Esophagus muscularis mucosa (tissue), 4 donors: ENCODE data around the gene ATP5IF1.

Source experiments
- EP300 ChIP-seq: sonication (generic); formaldehyde crosslinking; IDR thresholded peaks from one replicate; pipeline ENCODE4 v1.6.1; 2017; ENCODE audit warnings: antibody characterized with exemption
- POLR2A ChIP-seq: fragments of 450-650 bp; IDR thresholded peaks from one replicate; pipeline ENCODE4 v1.6.1; 2017; ENCODE audit warnings: antibody characterized with exemption, moderate library complexity, mild to moderate bottlenecking, low read depth
- POLR2AphosphoS5 ChIP-seq, 2 donors: sonication (generic); formaldehyde crosslinking; IDR thresholded peaks; one replicate each; pipeline ENCODE4 v1.6.1; 2017; ENCODE audit warnings: antibody characterized with exemption in 2 of 2
- TF ChIP-seq, protein P1 (sequence below), 3 experiments: fragments of 200-600 bp in 2 of 3; fragments of 450-650 bp in 1 of 3; sonication (generic) in 2 of 3; IDR thresholded peaks; one replicate each; pipeline ENCODE4 v1.5.1; 2017 to 2019; ENCODE audit warnings: antibody characterized with exemption in 3 of 3, mild to moderate bottlenecking in 2 of 3, moderate library complexity in 1 of 3

DNA sequence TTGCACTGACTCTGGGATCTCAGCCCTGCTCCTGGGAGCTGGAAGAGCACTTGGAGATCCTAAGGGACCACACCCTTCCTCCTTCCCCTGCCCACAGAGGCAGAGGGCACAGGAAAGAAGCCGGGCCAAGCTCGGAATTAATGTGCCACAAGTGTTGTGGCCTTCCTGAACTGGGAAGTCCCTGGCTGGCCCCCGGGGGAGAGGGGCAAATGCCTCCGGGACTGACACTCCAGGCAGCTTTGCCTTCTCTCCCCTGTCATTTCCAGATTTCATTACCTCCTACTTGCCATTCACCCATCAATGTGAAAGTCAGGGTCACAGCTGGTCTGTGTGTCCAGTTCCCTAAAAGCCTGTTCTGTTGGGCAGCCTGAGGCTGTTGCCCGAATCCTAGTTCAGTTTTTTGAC lies 45.1 kb downstream of the ATP5IF1 start:
- TF ChIP-seq POLR2A (no peak), POLR2AphosphoS5 (IDR thresholded peaks at IDR 0.05) (no peak), EP300 (no peak)
- TF ChIP-seq, protein P1, sequence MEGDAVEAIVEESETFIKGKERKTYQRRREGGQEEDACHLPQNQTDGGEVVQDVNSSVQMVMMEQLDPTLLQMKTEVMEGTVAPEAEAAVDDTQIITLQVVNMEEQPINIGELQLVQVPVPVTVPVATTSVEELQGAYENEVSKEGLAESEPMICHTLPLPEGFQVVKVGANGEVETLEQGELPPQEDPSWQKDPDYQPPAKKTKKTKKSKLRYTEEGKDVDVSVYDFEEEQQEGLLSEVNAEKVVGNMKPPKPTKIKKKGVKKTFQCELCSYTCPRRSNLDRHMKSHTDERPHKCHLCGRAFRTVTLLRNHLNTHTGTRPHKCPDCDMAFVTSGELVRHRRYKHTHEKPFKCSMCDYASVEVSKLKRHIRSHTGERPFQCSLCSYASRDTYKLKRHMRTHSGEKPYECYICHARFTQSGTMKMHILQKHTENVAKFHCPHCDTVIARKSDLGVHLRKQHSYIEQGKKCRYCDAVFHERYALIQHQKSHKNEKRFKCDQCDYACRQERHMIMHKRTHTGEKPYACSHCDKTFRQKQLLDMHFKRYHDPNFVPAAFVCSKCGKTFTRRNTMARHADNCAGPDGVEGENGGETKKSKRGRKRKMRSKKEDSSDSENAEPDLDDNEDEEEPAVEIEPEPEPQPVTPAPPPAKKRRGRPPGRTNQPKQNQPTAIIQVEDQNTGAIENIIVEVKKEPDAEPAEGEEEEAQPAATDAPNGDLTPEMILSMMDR (IDR thresholded peaks at IDR 0.05) = no peak
